ENCODE data around the gene ABCB9. TPM values are rescaled to one million over a fixed set of nuclear protein-coding genes. Genes with fewer than 3 reads are reported as not detected.

The ABCB9 gene
- 7.2 to 9.3 TPM (median 8.8 TPM) in 5 replicates for total RNA-seq (2022; extraction: Qiagen RNA extraction; ENCODE audit: low read depth)

DNA sequence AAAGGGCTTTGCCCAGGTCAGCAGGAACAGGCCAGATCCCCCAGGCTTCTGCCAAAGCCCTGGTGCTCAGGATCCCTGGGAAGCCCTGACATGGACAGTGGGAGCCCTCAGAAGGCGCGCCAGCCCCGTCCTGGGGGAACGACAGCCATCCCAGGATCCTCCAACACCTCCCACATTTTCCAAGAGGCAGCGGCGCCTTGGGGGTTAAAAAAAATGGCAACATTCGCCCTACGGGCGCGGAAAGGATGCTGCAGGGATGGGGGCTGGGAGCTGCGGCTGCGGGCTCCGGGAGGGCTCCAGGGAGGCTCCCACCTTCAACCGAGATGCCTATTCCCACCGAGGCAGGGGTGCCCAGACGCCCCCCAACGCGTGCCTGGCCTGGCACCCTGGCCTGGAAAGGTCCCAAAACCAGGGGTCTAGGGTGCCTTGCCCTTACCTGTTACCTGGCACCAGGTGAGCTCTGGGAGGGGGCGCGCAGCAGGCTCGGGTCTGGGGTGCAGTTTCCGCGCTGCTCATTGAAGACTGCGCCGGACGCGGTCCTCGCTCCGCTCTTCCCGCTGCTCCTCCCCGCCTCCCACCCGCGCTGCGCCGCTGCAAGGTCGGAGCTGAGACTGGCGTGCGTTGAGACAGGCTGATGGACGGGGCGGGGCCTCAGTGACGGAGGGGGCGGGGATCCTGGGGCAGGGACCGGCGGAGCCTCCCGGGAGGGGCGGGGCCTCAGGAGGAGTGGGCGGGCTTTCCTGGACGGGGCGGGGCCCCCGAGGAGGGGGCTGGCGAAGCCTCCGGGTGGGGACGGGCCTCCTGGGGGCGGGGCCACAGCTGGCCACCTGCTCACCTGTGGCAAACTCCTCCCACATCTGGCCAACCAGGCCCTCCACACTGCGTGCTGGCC, at the start of gene ABCB9:
ABCB9 (minus strand) TSS at position 613 of the 892 bp plus-strand sequence. CDS start 6,228 bp downstream, outside the sequence.

DNA sequence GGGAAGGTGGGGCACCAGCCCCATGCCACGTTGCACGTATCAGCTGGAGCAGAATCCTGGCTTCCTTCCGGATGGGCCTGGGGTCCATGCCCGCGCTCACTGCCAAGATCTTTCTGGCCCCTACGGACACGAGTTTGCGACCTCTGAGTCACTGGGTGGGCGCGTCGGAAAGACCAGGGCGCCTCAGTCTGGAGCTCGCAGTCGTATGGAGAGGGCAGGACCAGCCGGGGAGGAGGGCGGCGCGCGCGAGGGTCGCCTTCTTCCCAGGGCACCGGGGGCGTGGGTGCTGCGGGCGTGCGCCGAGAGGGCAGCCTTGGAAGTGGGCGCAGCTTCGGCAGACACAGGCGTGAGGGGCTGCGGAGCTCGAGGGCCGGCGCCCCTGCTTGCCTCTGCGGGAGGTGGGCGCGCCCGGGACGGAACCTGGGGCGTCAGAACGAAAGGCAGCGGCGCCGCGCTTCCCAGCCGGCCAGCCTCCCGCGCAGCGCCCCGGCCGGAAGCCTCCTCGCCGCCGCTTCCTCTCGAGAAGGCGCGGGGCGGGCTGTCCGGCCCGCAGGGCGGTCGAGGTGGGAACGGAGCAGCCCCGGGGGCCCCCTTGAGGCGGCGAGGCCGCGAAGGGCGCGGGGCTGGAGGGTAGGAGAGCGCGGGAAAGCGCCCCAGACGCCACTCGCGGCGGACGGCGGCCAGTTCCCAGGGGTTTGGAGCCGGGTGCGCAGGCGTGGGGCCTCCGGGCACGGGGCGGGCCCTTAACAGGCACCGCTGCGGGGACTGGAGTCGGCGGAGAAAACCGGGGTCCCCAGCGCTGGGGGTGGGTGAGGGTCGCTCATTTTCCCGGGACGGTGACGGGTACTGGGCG, 14.1 kb upstream of the ABCB9 start, which contains the start of gene ARL6IP4:
ARL6IP4 (plus strand) TSS at position 499 of the 853 bp plus-strand sequence. CDS start 459 bp downstream, outside the sequence.

DNA sequence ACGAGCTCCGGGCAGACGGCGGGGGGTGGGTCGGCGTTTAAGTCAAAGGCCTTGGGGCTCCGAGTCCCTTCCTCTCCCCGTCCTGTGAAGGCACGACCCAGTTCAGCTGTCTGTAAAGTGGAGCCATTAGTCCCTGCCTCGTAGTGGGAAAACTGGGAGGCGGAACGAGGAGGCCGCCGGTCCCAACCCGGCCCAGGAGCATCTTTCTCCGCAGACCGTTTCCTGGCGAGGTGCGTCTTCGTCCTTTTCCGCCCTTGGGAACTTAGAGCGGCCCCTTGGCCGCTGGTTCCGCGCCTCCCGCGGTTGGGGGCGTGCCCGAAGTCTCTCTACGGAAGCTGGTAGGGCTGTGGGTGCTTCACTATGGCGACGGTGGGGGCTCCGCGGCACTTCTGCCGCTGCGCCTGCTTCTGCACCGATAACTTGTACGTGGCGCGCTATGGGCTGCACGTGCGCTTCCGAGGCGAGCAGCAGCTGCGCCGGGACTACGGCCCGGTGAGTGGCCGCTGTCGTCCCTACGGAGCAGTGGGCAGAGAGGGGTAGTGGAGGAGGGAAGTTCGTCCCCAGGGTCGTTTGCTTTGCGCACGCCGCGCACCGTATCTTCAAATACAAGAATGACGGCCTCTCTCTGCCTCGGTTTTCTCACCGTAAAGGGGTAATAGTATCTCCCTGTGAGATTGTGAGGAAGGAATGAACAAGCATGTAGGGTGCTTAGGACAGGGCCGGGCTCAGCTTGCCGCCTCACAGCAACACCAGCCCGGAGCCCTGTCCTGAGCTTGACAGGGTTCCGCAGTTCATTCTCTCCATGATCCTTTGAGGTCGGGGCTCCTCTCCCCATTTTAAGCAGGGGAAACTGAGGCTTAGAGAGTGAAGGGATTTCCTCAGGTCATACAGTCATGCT, 8.9 kb upstream of the ABCB9 start, which contains the start of gene OGFOD2:
OGFOD2 (plus strand) TSS at position 353 of the 898 bp plus-strand sequence; CDS start at position 361, 8 bp downstream.

DNA sequence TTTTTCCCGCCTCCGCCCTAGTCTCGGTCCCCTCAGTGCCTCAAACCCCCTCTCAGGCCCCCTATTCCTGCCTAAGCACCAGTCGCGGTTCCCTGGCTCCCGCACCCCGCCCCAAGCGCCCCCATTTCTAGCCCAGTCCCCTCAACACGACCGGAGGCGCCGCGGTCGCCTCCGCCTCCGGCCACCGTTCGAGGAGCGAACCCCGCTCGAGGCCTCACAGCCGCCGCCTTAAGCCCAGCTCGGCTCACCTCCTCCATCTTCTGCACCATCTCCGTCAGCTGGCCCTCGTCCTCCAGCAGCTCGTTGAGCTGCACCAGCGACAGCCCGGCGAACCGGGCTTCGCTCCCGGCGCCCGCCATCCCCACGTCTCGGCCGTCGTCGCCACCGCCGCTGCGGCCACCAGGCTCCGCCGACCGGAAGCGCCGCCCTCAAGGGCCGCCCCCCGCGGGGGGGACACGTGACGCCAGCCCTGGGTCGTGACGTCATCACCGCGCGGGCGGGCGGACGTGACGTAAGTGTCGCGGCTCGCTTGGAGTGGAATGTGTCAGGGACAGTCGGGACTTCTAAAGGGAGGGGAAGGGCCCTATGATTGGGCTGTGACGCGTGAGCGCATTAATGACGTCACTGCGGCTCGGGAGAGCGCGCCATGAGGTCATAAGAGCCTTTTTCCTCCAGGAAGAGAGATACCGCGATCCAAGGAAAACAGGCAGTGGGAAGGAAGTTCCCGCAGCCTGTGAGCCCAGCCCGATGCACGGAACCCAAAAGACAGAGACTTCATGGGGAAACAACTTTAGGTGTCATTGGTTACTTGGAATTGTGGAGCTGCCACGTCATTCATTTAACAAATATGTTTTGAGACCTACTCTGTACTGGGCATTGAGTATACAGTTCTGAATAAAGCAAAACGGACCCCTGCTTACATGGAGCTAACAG, 70.3 kb downstream of the ABCB9 start, which contains the start of gene VPS37B:
VPS37B (minus strand) TSS at position 421 of the 933 bp plus-strand sequence; CDS start at position 359, 62 bp downstream.

Other genes starting within 250 kb of the ABCB9 start
- gene HCAR3, start 249.7 kb downstream of the ABCB9 start, total RNA-seq (2022; extraction: Qiagen RNA extraction; ENCODE audit: low read depth) = 0.09 to 0.19 TPM (median 0.10 TPM) in 4 of 5 replicates, not detected in the other
- 0.03 to 0.09 TPM (median 0.07 TPM) in 5 replicates for gene HCAR1, start 235.6 kb downstream of the ABCB9 start, total RNA-seq (2022; extraction: Qiagen RNA extraction; ENCODE audit: low read depth)
- 54.7 to 67.4 TPM (median 59.6 TPM) in 5 replicates for gene DENR, start 213.6 kb downstream of the ABCB9 start, total RNA-seq (2022; extraction: Qiagen RNA extraction; ENCODE audit: low read depth)
- 0.07 to 0.10 TPM (median 0.09 TPM) in 3 of 5 replicates, not detected in the others for gene CCDC62, start 191.9 kb downstream of the ABCB9 start, total RNA-seq (2022; extraction: Qiagen RNA extraction; ENCODE audit: low read depth)
- gene HIP1R, start 131.0 kb downstream of the ABCB9 start, total RNA-seq (2022; extraction: Qiagen RNA extraction; ENCODE audit: low read depth) = 10.0 to 15.9 TPM (median 12.9 TPM) in 5 replicates
- 31.2 to 35.5 TPM (median 31.9 TPM) in 5 replicates for gene VPS37B, start 70.3 kb downstream of the ABCB9 start, total RNA-seq (2022; extraction: Qiagen RNA extraction; ENCODE audit: low read depth)
- 13.1 to 20.4 TPM (median 16.2 TPM) in 5 replicates for gene OGFOD2, start 8.8 kb upstream of the ABCB9 start, total RNA-seq (2022; extraction: Qiagen RNA extraction; ENCODE audit: low read depth)
- gene ARL6IP4, start 14.2 kb upstream of the ABCB9 start, total RNA-seq (2022; extraction: Qiagen RNA extraction; ENCODE audit: low read depth) = 222 to 261 TPM (median 251 TPM) in 5 replicates
- gene PITPNM2, start 184.6 kb upstream of the ABCB9 start, total RNA-seq (2022; extraction: Qiagen RNA extraction; ENCODE audit: low read depth) = 11.7 to 20.3 TPM (median 16.9 TPM) in 5 replicates

All from A549 treated with RU486 at 1 μM for 4 hours (cell line).